Mesenchymal stem cell (in vitro differentiated cells and primary cell): ENCODE results near the gene DGKE.
A peak's percentile ranks its signal among the peaks of the same experiment; 100 is the strongest.

ENCODE experiments used
- DNase-seq: peaks from one replicate; pipeline ENCODE4 v3.0.0-alpha.2; 2013
- H2AFZ ChIP-seq: one replicate; pipeline ENCODE4 v1.6.1; 2013; ENCODE audit warnings: low read depth, mild to moderate bottlenecking, control low read depth, inconsistent platforms, low read length, moderate library complexity
- H2AK5ac ChIP-seq: 2 replicates; pipeline ENCODE4 v1.6.1; 2013; ENCODE audit warnings: low read length, moderate library complexity, mild to moderate bottlenecking, inconsistent platforms; ENCODE audit not compliant: severe bottlenecking
- H2BK120ac ChIP-seq: one replicate; pipeline ENCODE4 v1.6.1; 2013; ENCODE audit warnings: low read depth, mild to moderate bottlenecking, inconsistent platforms, low read length, moderate library complexity
- H2BK12ac ChIP-seq, 2 experiments: one replicate each; pipeline ENCODE4 v1.6.1; 2013; ENCODE audit warnings: inconsistent platforms in 2 of 2, low read length in 2 of 2, mild to moderate bottlenecking in 2 of 2, moderate library complexity in 2 of 2, control low read depth in 1 of 2
- H2BK15ac ChIP-seq: one replicate; pipeline ENCODE4 v1.6.1; 2013; ENCODE audit warnings: mild to moderate bottlenecking, low read depth, inconsistent platforms; ENCODE audit not compliant: poor library complexity, severe bottlenecking
- H2BK5ac ChIP-seq: 2 replicates; pipeline ENCODE4 v1.6.1; 2013; ENCODE audit warnings: low read depth, mild to moderate bottlenecking, low read length, control low read depth, inconsistent platforms; ENCODE audit not compliant: poor library complexity, severe bottlenecking
- H3K14ac ChIP-seq, 2 experiments: one replicate each; pipeline ENCODE4 v1.6.1; 2013; ENCODE audit warnings: inconsistent platforms in 2 of 2, low read length in 2 of 2, control low read depth in 1 of 2, mild to moderate bottlenecking in 1 of 2, moderate library complexity in 1 of 2
- H3K18ac ChIP-seq, 2 experiments: one replicate each; pipeline ENCODE4 v1.6.1; 2013; ENCODE audit warnings: inconsistent platforms in 2 of 2, low read length in 2 of 2, control low read depth in 1 of 2, low read depth in 1 of 2, mild to moderate bottlenecking in 1 of 2
- H3K23ac ChIP-seq, 2 experiments: one replicate each; pipeline ENCODE4 v1.6.1; 2013; ENCODE audit warnings: inconsistent platforms in 2 of 2, low read length in 2 of 2, mild to moderate bottlenecking in 2 of 2, moderate library complexity in 2 of 2, control low read depth in 1 of 2
- H3K27ac ChIP-seq: 2 replicates; pipeline ENCODE4 v1.5.1; 2013; ENCODE audit warnings: mild to moderate bottlenecking, moderate library complexity, low read length, control low read depth, inconsistent platforms; ENCODE audit not compliant: poor library complexity, severe bottlenecking
- H3K27me3 ChIP-seq, 2 experiments: 2 replicates each; pipeline versions ENCODE4 v1.6.1 to v1.7.0; 2013; ENCODE audit warnings: low read length in 2 of 2, mild to moderate bottlenecking in 2 of 2, moderate library complexity in 2 of 2, control low read depth in 1 of 2, inconsistent platforms in 1 of 2; ENCODE audit not compliant: control insufficient read depth in 1 of 2, insufficient read depth in 1 of 2
- H3K36me3 ChIP-seq, 2 experiments: 2 replicates each; pipeline versions ENCODE4 v1.6.1 to v1.7.0; 2013; ENCODE audit warnings: low read length in 2 of 2, control low read depth in 1 of 2, inconsistent platforms in 1 of 2, low read depth in 1 of 2, mild to moderate bottlenecking in 1 of 2; ENCODE audit not compliant: insufficient read depth in 2 of 2, control insufficient read depth in 1 of 2
- H3K4ac ChIP-seq, 2 experiments: one replicate each; pipeline ENCODE4 v1.6.1; 2013; ENCODE audit warnings: inconsistent platforms in 2 of 2, low read length in 2 of 2, mild to moderate bottlenecking in 2 of 2, moderate library complexity in 2 of 2, control low read depth in 1 of 2, low read depth in 1 of 2
- H3K4me1 ChIP-seq: 2 replicates; pipeline ENCODE4 v1.6.1; 2013; ENCODE audit warnings: low read depth, low read length, control low read depth; ENCODE audit not compliant: control insufficient read depth, insufficient read depth
- H3K4me2 ChIP-seq: 2 replicates; pipeline ENCODE4 v1.6.1; 2013; ENCODE audit warnings: low read length, mild to moderate bottlenecking, inconsistent platforms; ENCODE audit not compliant: poor library complexity, severe bottlenecking
- H3K4me3 ChIP-seq, 2 experiments: 2 replicates each; pipeline versions ENCODE4 v1.5.1 to v1.7.0; 2013; ENCODE audit warnings: low read length in 2 of 2, mild to moderate bottlenecking in 2 of 2, control low read depth in 1 of 2, low read depth in 1 of 2; ENCODE audit not compliant: insufficient read depth in 1 of 2
- H3K79me1 ChIP-seq: replicated peaks from 2 replicates; pipeline ENCODE4 v1.6.1; 2013; ENCODE audit warnings: mild to moderate bottlenecking, control low read depth, low read length, inconsistent platforms; ENCODE audit not compliant: poor library complexity, severe bottlenecking
- H3K9ac ChIP-seq: 2 replicates; pipeline ENCODE4 v1.7.0; 2013; ENCODE audit warnings: mild to moderate bottlenecking, low read length, moderate library complexity
- H3K9me3 ChIP-seq: 2 replicates; pipeline ENCODE4 v1.7.0; 2013; ENCODE audit warnings: mild to moderate bottlenecking, low read length; ENCODE audit not compliant: control insufficient read depth
- H4K8ac ChIP-seq: one replicate; pipeline ENCODE4 v1.6.1; 2013; ENCODE audit warnings: inconsistent platforms, mild to moderate bottlenecking, low read length, moderate library complexity
- H4K91ac ChIP-seq: one replicate; pipeline ENCODE4 v1.6.1; 2013; ENCODE audit warnings: mild to moderate bottlenecking, low read length, inconsistent platforms
- WGBS: methylation state at CpG from one replicate; pipeline ENCODE4 v1.1.7; 2013; ENCODE audit warnings: mixed read lengths; 5-methylcytosine and 5-hydroxymethylcytosine counted together

The DGKE gene

GRCh38 chr17:56809106-56809819 is 24.7 kb upstream of the DGKE start:
- H3K27me3 ChIP-seq, result no peaks in the 10 kb centered on the region
- H3K9ac ChIP-seq, result no peak overlapping the region
- no peak overlapping the region for H2BK120ac ChIP-seq
- H2BK5ac ChIP-seq, result no peak overlapping the region
- H3K23ac ChIP-seq, result no peak overlapping the region
- H3K36me3 ChIP-seq, result no peaks in the 10 kb centered on the region
- peak overlapping the region; percentile 9 for H2BK15ac ChIP-seq
- no peak overlapping the region for H3K4ac ChIP-seq
- no peak for DNase-seq
- no peak overlapping the region for H3K4me2 ChIP-seq
- no peak overlapping the region for H3K18ac ChIP-seq
- 82% methylated on average over 9 of the region's 9 CpGs for WGBS
- no peak overlapping the region for H2AFZ ChIP-seq
- H3K4me3 ChIP-seq, result no peak overlapping the region
- H3K14ac ChIP-seq, result no peak overlapping the region
- no peak overlapping the region for H2AK5ac ChIP-seq
- no peak overlapping the region for H4K91ac ChIP-seq
- H3K27ac ChIP-seq, result no peak overlapping the region
- no peak overlapping the region for H2BK12ac ChIP-seq
- H3K9me3 ChIP-seq, result no peaks in the 10 kb centered on the region
- no peaks in the 10 kb centered on the region for H3K79me1 ChIP-seq
- H3K4me1 ChIP-seq, result peaks cover 3% of the 10 kb centered on the region
- no peak overlapping the region for H4K8ac ChIP-seq

- Histone ChIP-seq H2AK5ac (no peak overlapping the region), H4K8ac (no peak overlapping the region), H2BK12ac (no peak overlapping the region), H3K4me2 (no peak overlapping the region), H3K4me3 (no peak overlapping the region), H4K91ac (no peak overlapping the region), H3K4ac (no peak overlapping the region), H3K23ac (no peak overlapping the region), H3K18ac (no peak overlapping the region), H3K14ac (no peak overlapping the region), H3K79me1 (no peaks in the 10 kb centered on the region), H3K9me3 (no peaks in the 10 kb centered on the region), H2BK120ac (no peak overlapping the region), H2BK15ac (no peak overlapping the region), H3K27me3 (no peaks in the 10 kb centered on the region), H2BK5ac (no peak overlapping the region), H3K27ac (no peak overlapping the region), H3K9ac (no peak overlapping the region), H3K36me3 (no peaks in the 10 kb centered on the region), H3K4me1 (peaks cover 3% of the 10 kb centered on the region), H2AFZ (no peak overlapping the region)
- WGBS, result 95% methylated on average over 1 of the region's 1 CpG
- no peak for DNase-seq
Measured at GRCh38 chr17:56809820-56810179, 24.2 kb upstream of the DGKE start.

- Histone ChIP-seq H2BK120ac (no peak overlapping the region), H3K4me1 (peaks cover 3% of the 10 kb centered on the region), H3K27me3 (no peaks in the 10 kb centered on the region), H3K4me2 (no peak overlapping the region), H3K36me3 (no peaks in the 10 kb centered on the region), H2BK15ac (no peak overlapping the region), H2AK5ac (no peak overlapping the region), H3K4me3 (no peak overlapping the region), H3K14ac (no peak overlapping the region), H2BK12ac (no peak overlapping the region), H2BK5ac (no peak overlapping the region), H3K23ac (peak overlapping the region in 1 of 2 experiments; percentile 15), H3K79me1 (no peaks in the 10 kb centered on the region), H4K8ac (no peak overlapping the region), H3K27ac (no peak overlapping the region), H2AFZ (no peak overlapping the region), H3K9me3 (no peaks in the 10 kb centered on the region), H3K9ac (no peak overlapping the region), H3K18ac (no peak overlapping the region), H3K4ac (no peak overlapping the region), H4K91ac (no peak overlapping the region)
- 92% methylated on average over 2 of the region's 2 CpGs for WGBS
- DNase-seq, result no peak
Measured at GRCh38 chr17:56810343-56810742, 23.6 kb upstream of the DGKE start.

- Histone ChIP-seq H3K18ac (no peak overlapping the region), H3K27ac (no peak overlapping the region), H3K4ac (no peak overlapping the region), H3K23ac (no peak overlapping the region), H4K91ac (no peak overlapping the region), H2BK5ac (no peak overlapping the region), H3K79me1 (no peaks in the 10 kb centered on the region), H3K36me3 (no peaks in the 10 kb centered on the region), H3K4me2 (no peak overlapping the region), H2BK120ac (no peak overlapping the region), H4K8ac (no peak overlapping the region), H3K9me3 (no peaks in the 10 kb centered on the region), H3K14ac (no peak overlapping the region), H3K4me3 (no peak overlapping the region), H2AK5ac (no peak overlapping the region), H3K9ac (no peak overlapping the region), H2BK12ac (no peak overlapping the region), H3K27me3 (no peaks in the 10 kb centered on the region), H3K4me1 (peaks cover 3% of the 10 kb centered on the region), H2AFZ (no peak overlapping the region), H2BK15ac (no peak overlapping the region)
- DNase-seq, result no peak
- 90% methylated on average over 12 of the region's 12 CpGs for WGBS
Measured at GRCh38 chr17:56810891-56811775, 22.8 kb upstream of the DGKE start.
